IMR-90 (cell line): ENCODE results near the gene MKRN2OS.

Experiments
- BHLHE40 ChIP-seq: fragments of 150-350 bp; IDR thresholded peaks from 2 replicates; pipeline ENCODE4 v1.6.1; 2016; ENCODE audit warnings: mild to moderate bottlenecking, low read depth, low read length
- CEBPB ChIP-seq: IDR thresholded peaks from 2 replicates; pipeline ENCODE4 v1.6.1; 2012; ENCODE audit warnings: low read depth, low read length, improper control_type of control experiment
- CTCF ChIP-seq: conservative IDR thresholded peaks from 2 replicates; pipeline ENCODE4 v1.5.1; 2012; ENCODE audit warnings: mild to moderate bottlenecking, low read depth, low read length, improper control_type of control experiment
- ELK1 ChIP-seq: fragments of 150-350 bp; IDR thresholded peaks from 2 replicates; pipeline ENCODE4 v1.6.1; 2016; ENCODE audit warnings: low read depth, mild to moderate bottlenecking, low read length, moderate library complexity, borderline replicate concordance
- MAZ ChIP-seq: IDR thresholded peaks from 2 replicates; pipeline ENCODE4 v1.6.1; 2012; ENCODE audit warnings: low read depth, mild to moderate bottlenecking, low read length, improper control_type of control experiment, moderate library complexity, borderline replicate concordance
- POLR2A ChIP-seq: IDR thresholded peaks from 2 replicates; pipeline ENCODE4 v1.6.1; 2012; ENCODE audit warnings: mild to moderate bottlenecking, low read depth, low read length
- RCOR1 ChIP-seq: IDR thresholded peaks from 2 replicates; pipeline ENCODE4 v1.6.1; 2012; ENCODE audit warnings: mild to moderate bottlenecking, low read length, improper control_type of control experiment; ENCODE audit not compliant: insufficient replicate concordance
- USF2 ChIP-seq: fragments of 150-350 bp; IDR thresholded peaks from 2 replicates; pipeline ENCODE4 v1.6.1; 2017; ENCODE audit warnings: mild to moderate bottlenecking, antibody characterized with exemption, low read length, low read depth

- TF ChIP-seq CTCF: no peak
- peak; percentile 93 for TF ChIP-seq CEBPB
- TF ChIP-seq POLR2A: no peak
- no peak for TF ChIP-seq USF2
- TF ChIP-seq RCOR1: no peak
- TF ChIP-seq MAZ: no peak
- no peak for TF ChIP-seq BHLHE40
- no peak for TF ChIP-seq ELK1
These were observed 12.3 kb upstream of the MKRN2OS start for GRCh38 chr3:12557473-12558100.
